Panc1 (cell line): ENCODE data around the gene CALCR. TPM values are rescaled to one million over a fixed set of nuclear protein-coding genes. Genes with fewer than 3 reads are reported as not detected.

ENCODE experiments used
- ATAC-seq: fragments of 200-7000 bp; cut with Tn5 transposase; 2 replicates; pipeline ENCODE4 v1.9.1; 2020; ENCODE audit warnings: mild to moderate bottlenecking, moderate library complexity
- BruUV-seq: library from RNA; stranded (reverse); fragments of 400-500 nt; replicated peaks from 2 replicates; lab custom pipeline; 2021; lab: Mats Ljungman, UMichigan
- CTCF ChIA-PET: fragments of 300-600 bp; sonication (Branson Sonifier 250); formaldehyde crosslinking; loops from one replicate; lab custom pipeline; 2022; ENCODE audit warnings: antibody characterized with exemption; lab: Charles Lee
- POLR2A ChIA-PET: fragments of 300-600 bp; sonication (Branson Sonifier 250); formaldehyde crosslinking; loops from one replicate; lab custom pipeline; 2022; ENCODE audit warnings: antibody characterized with exemption; lab: Charles Lee
- DNase-seq: peaks from one replicate; pipeline ENCODE4 v3.0.0-alpha.2; 2010; ENCODE audit warnings: low read depth, low spot score
- H3K27ac ChIP-seq: 2 replicates; pipeline ENCODE4 v1.5.1; 2011; ENCODE audit warnings: mild to moderate bottlenecking, low read length, inconsistent platforms
- H3K27me3 ChIP-seq: fragments of 200-500 bp; sonication (Bioruptor generic); 2 replicates; pipeline ENCODE4 v1.6.0; 2014; ENCODE audit warnings: low read length, inconsistent platforms; ENCODE audit not compliant: control insufficient read depth, insufficient read depth
- H3K36me3 ChIP-seq: fragments of 200-500 bp; sonication (Bioruptor generic); 2 replicates; pipeline ENCODE4 v1.5.1; 2014; ENCODE audit warnings: inconsistent platforms, mild to moderate bottlenecking, low read length, moderate library complexity; ENCODE audit not compliant: control insufficient read depth, insufficient read depth
- H3K4me1 ChIP-seq: 2 replicates; pipeline ENCODE4 v1.5.1; 2011; ENCODE audit warnings: inconsistent platforms, mild to moderate bottlenecking, low read length, moderate library complexity; ENCODE audit not compliant: control insufficient read depth, insufficient read depth
- H3K4me3 ChIP-seq, 2 experiments: 2 replicates each; pipeline ENCODE4 v1.5.1; 2011 to 2012; ENCODE audit warnings: low read depth in 2 of 2, low read length in 2 of 2, mild to moderate bottlenecking in 2 of 2, inconsistent platforms in 1 of 2, moderate library complexity in 1 of 2
- H3K9me3 ChIP-seq: fragments of 200-500 bp; sonication (Bioruptor generic); 2 replicates; pipeline ENCODE4 v1.5.1; 2014; ENCODE audit warnings: low read depth, mild to moderate bottlenecking, inconsistent platforms, low read length, moderate library complexity; ENCODE audit not compliant: control insufficient read depth, insufficient read depth
- CTCF ChIP-seq: fragments of 450-650 bp; IDR thresholded peaks from 2 replicates; pipeline ENCODE4 v1.5.1; 2017; ENCODE audit warnings: mild to moderate bottlenecking
- POLR2AphosphoS5 ChIP-seq: IDR thresholded peaks from 2 replicates; pipeline ENCODE4 v1.6.1; 2012; ENCODE audit warnings: mild to moderate bottlenecking, low read depth, low read length, moderate library complexity
- REST ChIP-seq, 2 experiments: IDR thresholded peaks; 2 replicates each; pipeline ENCODE4 v1.6.1; 2011 to 2012; ENCODE audit warnings: low read depth in 2 of 2, control low read depth in 1 of 2, low read length in 1 of 2, mild to moderate bottlenecking in 1 of 2, moderate library complexity in 1 of 2; ENCODE audit not compliant: insufficient read depth in 1 of 2
- SIN3A ChIP-seq: IDR thresholded peaks from 2 replicates; pipeline ENCODE4 v1.6.1; 2012; ENCODE audit warnings: low read depth, mild to moderate bottlenecking, low read length, moderate library complexity, borderline replicate concordance; ENCODE audit not compliant: insufficient read depth
- TCF7L2 ChIP-seq: IDR thresholded peaks from 2 replicates; pipeline ENCODE4 v1.6.1; 2011; ENCODE audit warnings: mild to moderate bottlenecking, low read depth, low read length, inconsistent platforms
- in situ Hi-C: cut with HindIII; loops from 2 replicates; pipeline ENCODE4 v1.10.0; 2016; ENCODE audit warnings: low sequenced_read_pairs, low pct_unique_long_range_greater_than_20kb
- intact Hi-C: fragments of 100-400 bp; cut with micrococcal nuclease; formaldehyde crosslinking; loops from one replicate; pipeline ENCODE4 v1.10.0; 2022; ENCODE audit not compliant: unreplicated experiment
- total RNA-seq: library from RNA; stranded (reverse); gene quantifications from one replicate; pipeline ENCODE4 v1.2.1, GENCODE V29; 2021; ENCODE audit not compliant: unreplicated experiment

CALCR gene
- total RNA-seq, 1 experiment from 2014 or later, result 0.10 TPM

GRCh38 chr7:93562936-93563335, 11.6 kb downstream of the CALCR start:
- H3K27ac ChIP-seq, result no peak overlapping the region
- no TSS peak for BruUV-seq
- in situ Hi-C loops (no loop called here), intact Hi-C loops (no loop called here)
- H3K27me3 ChIP-seq, result no peaks in the 10 kb centered on the region
- ChIA-PET POLR2A (no interaction called here), CTCF (no interaction called here)
- H3K4me3 ChIP-seq, result no peak overlapping the region
- ATAC-seq, result no peak
- TF ChIP-seq CTCF, result no peak
- TF ChIP-seq REST (IDR thresholded peaks at IDR 0.05; ENCODE audit: insufficient read depth in 1 of 2, low read depth in 2 of 2, low read length in 1 of 2), result no peak
- no peak for TF ChIP-seq POLR2AphosphoS5
- no peak for TF ChIP-seq SIN3A
- no peak for TF ChIP-seq TCF7L2
- H3K9me3 ChIP-seq, result no peaks in the 10 kb centered on the region
- no peaks in the 10 kb centered on the region for H3K36me3 ChIP-seq
- no peak for DNase-seq
- no peaks in the 10 kb centered on the region for H3K4me1 ChIP-seq

- intact Hi-C loops, result no loop called here
- ChIA-PET CTCF (interaction anchor here (0.6 kb wide), 1 partner anchor 10 kb away, joined by 4 read pairs; no protein-coding TSS in a partner anchor), POLR2A (no interaction called here)
Measured at GRCh38 chr7:93562106-93562505, 12.4 kb downstream of the CALCR start.

More at GRCh38 chr7:93562106-93562505, 12.4 kb downstream of the CALCR start:
- Histone ChIP-seq H3K27ac (no peak overlapping the region), H3K4me3 (no peak overlapping the region), H3K9me3 (no peaks in the 10 kb centered on the region), H3K4me1 (no peaks in the 10 kb centered on the region), H3K27me3 (no peaks in the 10 kb centered on the region), H3K36me3 (no peaks in the 10 kb centered on the region)
- in situ Hi-C loops, result no loop called here
- ATAC-seq (no peak), DNase-seq (no peak)
- no TSS peak for BruUV-seq
- TF ChIP-seq REST (IDR thresholded peaks at IDR 0.05; ENCODE audit: insufficient read depth in 1 of 2, low read depth in 2 of 2, low read length in 1 of 2), result no peak
- no peak for TF ChIP-seq TCF7L2
- no peak for TF ChIP-seq POLR2AphosphoS5
- TF ChIP-seq SIN3A, result no peak
- TF ChIP-seq CTCF, result no peak
